Activated CD8-positive, alpha-beta memory T cell treated with anti-CD3 and anti-CD28 coated beads for 24 hours (primary cell): ENCODE measurements around the gene CD207.

Source experiments
- DNase-seq: peaks from one replicate; pipeline ENCODE4 v3.0.0-alpha.2; 2020

The CD207 gene

DNA sequence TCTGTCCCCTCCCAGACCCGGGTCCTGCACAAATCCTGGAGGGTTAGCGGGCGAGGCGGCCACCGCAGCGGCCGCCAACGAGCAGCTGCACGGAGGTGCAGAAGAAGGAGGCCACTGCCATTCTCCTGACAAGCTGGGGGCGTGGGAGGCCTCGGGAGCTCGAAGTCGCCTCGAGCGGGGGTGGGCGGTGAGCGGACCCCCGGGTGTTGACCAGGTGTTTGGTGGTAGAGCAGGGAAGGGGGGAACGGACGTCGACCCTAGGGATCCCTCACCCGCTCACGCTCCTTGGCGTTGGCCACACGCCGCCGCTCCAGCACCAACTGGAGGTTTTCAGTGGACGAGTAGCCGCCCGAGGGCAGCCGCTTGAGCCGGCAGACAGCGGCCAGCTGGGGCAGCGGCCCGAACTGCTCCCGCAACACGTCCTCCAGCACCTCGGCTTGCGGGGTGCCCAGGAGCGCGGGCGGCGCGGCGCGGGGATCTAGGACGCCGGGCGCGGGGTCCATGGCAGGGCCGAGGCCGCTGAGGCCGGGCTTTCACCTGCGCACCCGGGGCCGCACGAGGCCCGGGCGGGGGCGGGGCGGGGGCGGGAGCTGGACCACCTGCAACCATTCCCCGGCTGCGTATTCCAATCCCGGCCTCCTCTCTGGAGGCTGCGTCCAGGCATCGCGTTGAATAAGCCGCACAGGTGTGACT lies 45.3 kb downstream of the CD207 start, which contains the start of gene FIGLA:
Gene FIGLA (minus strand): TSS at position 508 of the 693 bp plus-strand sequence. CDS start 5 bp downstream, at position 503.
- no peak for DNase-seq

DNA sequence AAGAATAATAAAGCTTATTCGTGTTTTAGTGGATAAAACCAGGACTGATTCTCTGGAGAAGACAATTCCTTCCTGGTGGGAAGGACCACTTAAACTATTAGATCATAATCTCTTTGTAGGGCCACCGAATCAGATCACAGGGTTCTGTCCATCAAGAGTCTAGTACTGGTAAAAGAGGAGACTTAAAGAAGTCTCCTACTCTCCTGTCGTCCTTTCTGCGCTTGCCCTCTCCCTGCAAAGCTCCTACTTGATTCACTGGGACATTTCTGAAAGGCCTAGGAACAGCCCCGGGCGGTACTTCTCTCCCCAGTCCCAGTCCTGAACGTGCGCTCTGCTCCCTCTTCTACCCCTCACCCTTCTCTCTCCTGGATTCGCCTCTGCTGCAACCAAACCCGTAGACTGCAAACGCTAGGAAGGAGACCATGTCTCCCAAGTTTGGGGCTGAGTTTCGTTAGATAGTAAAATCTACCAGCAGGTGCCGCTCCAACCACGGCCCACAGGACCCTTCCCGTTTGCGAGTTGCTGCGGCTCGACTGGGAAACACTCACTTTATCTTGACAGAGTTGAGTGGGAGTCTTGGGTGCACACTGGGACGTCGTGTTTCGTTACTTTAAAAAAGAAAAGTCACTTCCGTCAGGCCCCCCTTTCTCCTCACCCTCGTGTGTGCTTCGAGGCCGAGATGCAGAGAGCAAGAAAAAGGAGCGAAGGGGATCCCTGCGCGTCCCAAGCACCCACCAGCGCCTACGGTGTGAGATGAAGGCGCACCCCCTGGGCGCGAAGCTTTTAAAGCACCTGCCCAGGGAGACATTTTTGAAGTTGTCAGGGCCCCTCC lies 46.1 kb downstream of the CD207 start:
- peak; percentile 87 for DNase-seq

DNA sequence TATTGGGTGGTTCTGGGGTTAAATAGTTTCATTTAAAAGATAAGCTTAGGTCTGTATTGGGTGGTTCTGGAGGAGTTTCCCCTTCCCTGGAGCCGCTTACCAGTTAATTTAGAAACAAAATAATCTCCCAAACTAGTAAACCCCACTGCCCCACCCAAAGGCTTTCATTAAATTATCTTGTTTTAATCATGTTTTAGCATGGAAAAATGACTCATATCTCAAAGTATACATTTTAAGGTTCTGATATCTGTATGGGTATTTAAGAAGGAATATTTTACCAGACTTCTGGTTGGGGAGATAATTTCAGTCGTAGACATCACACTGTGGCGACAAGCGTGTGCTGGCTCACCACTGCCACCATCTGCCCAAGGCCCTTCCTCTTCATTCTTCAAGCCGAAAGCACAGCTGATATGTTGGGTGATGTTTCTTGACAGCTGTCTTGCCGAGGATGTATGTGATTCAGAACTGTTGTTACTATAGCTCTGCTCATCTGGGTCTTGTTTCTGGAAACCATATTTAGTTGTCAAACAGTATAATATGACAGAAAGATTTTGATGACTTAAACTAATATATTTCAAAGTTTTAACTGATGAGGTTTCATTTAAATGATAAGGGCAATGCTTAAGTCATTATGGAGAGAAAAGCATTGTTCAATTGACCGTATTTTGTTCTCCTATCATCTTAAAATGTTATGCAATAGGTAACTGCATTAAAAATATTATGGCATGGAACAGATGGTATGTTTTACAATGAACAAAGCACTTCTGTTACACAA lies 50.3 kb downstream of the CD207 start:
- DNase-seq = peak; percentile 64

DNA sequence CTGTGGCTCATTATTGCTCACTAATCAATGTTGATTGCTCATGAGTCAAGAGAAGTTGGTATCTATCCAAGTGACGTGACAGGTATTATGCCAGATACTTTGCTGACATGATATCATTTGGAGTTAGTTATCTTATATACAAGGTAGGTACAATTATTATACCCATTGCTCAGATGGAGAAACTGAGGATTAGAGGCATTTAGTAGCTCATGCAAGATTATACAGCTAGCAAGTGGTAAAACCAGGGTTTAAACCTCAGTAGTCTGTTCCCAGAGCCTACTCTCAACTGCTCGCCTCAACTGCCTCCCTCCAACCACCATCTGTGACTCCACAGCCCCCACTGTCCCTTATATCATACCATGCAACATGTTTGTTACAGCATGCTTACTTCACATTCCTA lies 51.3 kb downstream of the CD207 start:
- no peak for DNase-seq
